MCF 10A (cell line): ENCODE results near the gene PLA2G4E. TPM values are rescaled to one million over a fixed set of nuclear protein-coding genes. Genes with fewer than 3 reads are reported as not detected.

ENCODE experiments used
- BruUV-seq: library from RNA; stranded (reverse); fragments of 400-500 nt; replicated peaks from 2 replicates; lab custom pipeline; 2021; lab: Mats Ljungman, UMichigan
- CTCF ChIA-PET: fragments of 300-600 bp; sonication (Branson Sonifier 250); formaldehyde crosslinking; extraction: SDS; loops from one replicate; lab custom pipeline; 2021; ENCODE audit warnings: antibody characterized with exemption, inconsistent platforms; lab: Yijun Ruan, JAX
- POLR2A ChIA-PET: fragments of 300-600, 350-650 bp; sonication (Branson Sonifier 250); formaldehyde crosslinking; extraction: SDS; loops from one replicate; lab custom pipeline; 2020; ENCODE audit warnings: antibody characterized with exemption, inconsistent platforms; lab: Yijun Ruan, JAX
- DNase-seq: peaks from one replicate; pipeline ENCODE4 v3.0.0-alpha.2; 2018; ENCODE audit not compliant: unreplicated experiment
- H3K27ac Mint-ChIP-seq: one replicate; pipeline ENCODE4 v1.8.0; 2022; ENCODE audit warnings: mild to moderate bottlenecking, low read depth, mixed read lengths; ENCODE audit not compliant: unreplicated experiment
- H3K27me3 Mint-ChIP-seq: one replicate; pipeline ENCODE4 v1.8.0; 2022; ENCODE audit warnings: mixed read lengths; ENCODE audit not compliant: insufficient read depth, unreplicated experiment
- H3K36me3 Mint-ChIP-seq: one replicate; pipeline ENCODE4 v1.8.0; 2022; ENCODE audit warnings: mild to moderate bottlenecking, moderate library complexity, mixed read lengths; ENCODE audit not compliant: insufficient read depth, unreplicated experiment
- H3K4me1 Mint-ChIP-seq: one replicate; pipeline ENCODE4 v1.8.0; 2022; ENCODE audit warnings: mixed read lengths; ENCODE audit not compliant: insufficient read depth, unreplicated experiment
- H3K4me3 Mint-ChIP-seq: one replicate; pipeline ENCODE4 v1.8.0; 2022; ENCODE audit warnings: mild to moderate bottlenecking, moderate library complexity, mixed read lengths; ENCODE audit not compliant: unreplicated experiment
- H3K9me3 Mint-ChIP-seq: one replicate; pipeline ENCODE4 v1.8.0; 2022; ENCODE audit warnings: mixed read lengths; ENCODE audit not compliant: unreplicated experiment
- intact Hi-C: fragments of 100-400 bp; cut with micrococcal nuclease; formaldehyde crosslinking; loops from 2 replicates; pipeline ENCODE4 v1.14.1; 2022
- total RNA-seq: library from RNA; stranded (reverse); gene quantifications from 2 replicates; pipeline ENCODE4 v1.2.3, GENCODE V29; 2022
- TF ChIP-seq, protein P1 (sequence below): fragments of 200-600 bp; IDR thresholded peaks from one replicate; pipeline ENCODE4 v1.8.0; 2022; ENCODE audit warnings: antibody characterized with exemption, mild to moderate bottlenecking; ENCODE audit not compliant: unreplicated experiment

PLA2G4E gene
- total RNA-seq, 1 experiment from 2014 or later = 0.12 TPM

DNA sequence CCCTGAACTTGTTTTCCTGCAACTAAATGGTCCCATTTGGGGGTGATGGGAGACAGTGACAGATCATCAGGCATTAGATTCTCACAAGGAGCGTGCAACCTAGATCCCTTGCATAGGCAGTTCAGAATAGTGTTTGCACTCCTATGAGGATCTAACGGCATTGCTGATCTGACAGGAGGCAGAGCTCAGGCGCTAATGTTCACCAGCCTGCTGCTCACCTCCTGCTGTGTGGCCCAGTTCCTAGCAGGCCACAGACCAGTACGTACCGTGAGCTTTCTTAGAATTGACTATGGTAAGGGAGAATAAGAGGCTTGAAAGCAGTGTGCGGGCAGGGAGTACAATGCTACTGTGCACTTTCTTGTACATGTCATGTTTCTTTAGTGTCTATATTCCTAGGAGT lies 17.6 kb upstream of the PLA2G4E start:
- no TSS peak for BruUV-seq

DNA sequence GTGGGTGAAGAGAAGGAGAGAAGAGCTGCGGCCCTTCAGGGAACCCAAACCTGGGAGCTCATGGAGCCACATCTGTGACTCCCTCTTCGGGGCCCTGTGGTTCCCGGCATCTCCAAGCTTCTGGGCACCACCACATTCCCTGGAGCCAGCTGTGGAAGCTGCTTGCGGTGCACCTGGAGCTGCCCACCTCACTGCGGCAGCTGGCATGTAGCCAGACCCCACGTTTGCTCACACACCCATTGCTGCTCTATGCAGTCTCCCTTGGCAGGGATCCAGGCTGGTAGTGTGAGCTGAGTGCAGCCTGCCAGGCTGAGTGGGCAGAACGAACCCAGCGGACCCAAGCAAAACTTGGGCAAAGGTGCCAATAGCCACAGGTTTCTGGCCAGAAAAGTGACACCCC lies 16.8 kb upstream of the PLA2G4E start:
- intact Hi-C loops = no loop called here
- TF ChIP-seq, protein P1, sequence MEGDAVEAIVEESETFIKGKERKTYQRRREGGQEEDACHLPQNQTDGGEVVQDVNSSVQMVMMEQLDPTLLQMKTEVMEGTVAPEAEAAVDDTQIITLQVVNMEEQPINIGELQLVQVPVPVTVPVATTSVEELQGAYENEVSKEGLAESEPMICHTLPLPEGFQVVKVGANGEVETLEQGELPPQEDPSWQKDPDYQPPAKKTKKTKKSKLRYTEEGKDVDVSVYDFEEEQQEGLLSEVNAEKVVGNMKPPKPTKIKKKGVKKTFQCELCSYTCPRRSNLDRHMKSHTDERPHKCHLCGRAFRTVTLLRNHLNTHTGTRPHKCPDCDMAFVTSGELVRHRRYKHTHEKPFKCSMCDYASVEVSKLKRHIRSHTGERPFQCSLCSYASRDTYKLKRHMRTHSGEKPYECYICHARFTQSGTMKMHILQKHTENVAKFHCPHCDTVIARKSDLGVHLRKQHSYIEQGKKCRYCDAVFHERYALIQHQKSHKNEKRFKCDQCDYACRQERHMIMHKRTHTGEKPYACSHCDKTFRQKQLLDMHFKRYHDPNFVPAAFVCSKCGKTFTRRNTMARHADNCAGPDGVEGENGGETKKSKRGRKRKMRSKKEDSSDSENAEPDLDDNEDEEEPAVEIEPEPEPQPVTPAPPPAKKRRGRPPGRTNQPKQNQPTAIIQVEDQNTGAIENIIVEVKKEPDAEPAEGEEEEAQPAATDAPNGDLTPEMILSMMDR = no peak
- ChIA-PET CTCF (interaction anchor here (0.7 to 0.9 kb wide), 3 partner anchors 19 to 99 kb away, joined by 4 read pairs; no protein-coding TSS in a partner anchor), POLR2A (interaction anchor here (1.0 to 1.2 kb wide), 2 partner anchors 12 to 20 kb away, joined by 4 to 11 read pairs; no protein-coding TSS in a partner anchor)
- peak; percentile 89 for DNase-seq
- no peak overlapping the region for H3K4me3 Mint-ChIP-seq
- no peak overlapping the region for H3K27ac Mint-ChIP-seq
- H3K4me1 Mint-ChIP-seq = peaks cover 5% of the 10 kb centered on the region
- no TSS peak for BruUV-seq
- no peaks in the 10 kb centered on the region for H3K9me3 Mint-ChIP-seq
- H3K36me3 Mint-ChIP-seq = no peaks in the 10 kb centered on the region
- H3K27me3 Mint-ChIP-seq = no peaks in the 10 kb centered on the region

More for the DNA sequence above, 17.6 kb upstream of the PLA2G4E start:
- Mint-ChIP-seq H3K36me3 (no peaks in the 10 kb centered on the region), H3K27ac (no peak overlapping the region), H3K4me3 (no peak overlapping the region), H3K27me3 (no peaks in the 10 kb centered on the region), H3K4me1 (peaks cover 5% of the 10 kb centered on the region), H3K9me3 (no peaks in the 10 kb centered on the region)
- TF ChIP-seq, protein P1 = no peak
- intact Hi-C loops = no loop called here
- ChIA-PET POLR2A (interaction anchor here (1.2 kb wide), 1 partner anchor 19 kb away, joined by 11 read pairs; no protein-coding TSS in a partner anchor), CTCF (interaction anchor here (0.7 to 0.9 kb wide), 2 partner anchors 18 to 98 kb away, joined by 4 read pairs; no protein-coding TSS in a partner anchor)
- no peak for DNase-seq

DNA sequence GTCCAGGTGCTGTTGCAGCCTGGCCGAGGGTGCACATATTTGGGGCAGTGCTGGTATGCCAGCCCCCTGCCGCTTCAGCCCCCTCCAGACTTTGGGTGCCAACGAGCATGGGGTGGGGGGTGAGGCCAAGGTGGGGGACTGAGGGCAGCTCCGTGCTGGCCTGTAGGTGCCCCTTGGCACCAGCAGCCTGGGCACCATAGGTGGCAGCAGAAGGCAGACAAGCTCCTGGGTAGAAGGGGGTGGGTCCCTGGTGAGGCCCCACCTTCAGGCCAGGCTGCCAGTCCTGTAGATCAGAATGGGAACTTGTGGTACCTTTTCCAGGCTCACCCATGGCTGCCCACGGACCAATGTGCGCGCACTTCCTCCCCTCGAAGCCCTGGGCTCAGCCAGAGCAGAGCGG lies 16.1 kb upstream of the PLA2G4E start:
- Mint-ChIP-seq H3K27ac (no peak overlapping the region), H3K27me3 (no peaks in the 10 kb centered on the region), H3K9me3 (no peaks in the 10 kb centered on the region), H3K4me3 (no peak overlapping the region), H3K36me3 (no peaks in the 10 kb centered on the region), H3K4me1 (peaks cover 5% of the 10 kb centered on the region)
- intact Hi-C loops = no loop called here
- ChIA-PET CTCF (interaction anchor here (0.6 to 1.3 kb wide), 4 partner anchors 47 to 444 kb away, joined by 3 to 5 read pairs (median 4); no protein-coding TSS in a partner anchor), POLR2A (interaction anchor here (0.7 to 1.2 kb wide), 3 partner anchors 11 to 1566 kb away, joined by 3 to 11 read pairs (median 4); no protein-coding TSS in a partner anchor)
- BruUV-seq = no TSS peak
- TF ChIP-seq, protein P1 = no peak
- DNase-seq = no peak

DNA sequence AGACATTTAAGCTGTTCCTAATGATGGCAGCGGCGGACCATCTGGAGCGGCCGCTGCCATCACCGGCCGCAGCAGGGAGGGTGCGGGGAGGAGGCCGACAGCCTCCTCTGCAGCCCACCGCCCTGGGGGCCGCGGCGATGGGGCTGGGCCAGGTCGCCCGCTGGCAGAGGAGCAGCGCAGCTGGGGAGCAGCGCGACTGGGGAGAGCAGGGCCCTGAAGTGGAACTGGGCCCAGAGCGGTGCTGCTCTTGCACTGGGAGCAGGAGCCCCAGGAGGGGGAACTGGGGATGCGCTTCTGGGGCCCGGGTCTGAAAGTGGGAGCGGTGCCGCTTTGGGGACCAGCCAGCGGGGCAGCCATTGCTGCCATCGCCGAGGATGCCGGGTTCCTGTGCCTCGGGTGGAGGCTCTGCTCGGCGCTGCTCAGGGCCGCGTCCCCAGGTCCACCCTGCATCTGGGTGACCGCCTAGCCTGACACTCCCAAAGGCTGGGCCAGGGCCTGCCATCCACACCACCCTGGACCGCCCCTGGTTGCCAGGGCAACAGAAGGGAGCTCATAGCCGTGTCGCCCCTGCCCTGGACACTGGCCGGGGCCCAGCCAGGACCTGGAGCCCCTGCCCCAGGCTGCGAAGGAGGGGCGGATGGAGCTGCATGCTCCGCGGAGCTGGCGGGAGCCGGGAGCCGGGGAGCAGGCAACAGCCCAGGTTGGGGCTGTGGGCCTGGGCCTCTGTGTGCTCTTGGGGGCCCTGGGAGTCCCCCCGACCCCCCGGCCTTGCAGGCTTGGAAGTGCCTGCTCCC lies 15.5 kb upstream of the PLA2G4E start:
- intact Hi-C loops = no loop called here
- H3K4me1 Mint-ChIP-seq = peaks cover 9% of the 10 kb centered on the region
- CTCF ChIA-PET = interaction anchor here (0.7 to 1.3 kb wide), 5 partner anchors 47 to 444 kb away, joined by 3 to 5 read pairs (median 4); no protein-coding TSS in a partner anchor
- H3K9me3 Mint-ChIP-seq = no peaks in the 10 kb centered on the region
- BruUV-seq = no TSS peak
- no peaks in the 10 kb centered on the region for H3K36me3 Mint-ChIP-seq
- no peak overlapping the region for H3K27ac Mint-ChIP-seq
- no peaks in the 10 kb centered on the region for H3K27me3 Mint-ChIP-seq
- no peak for DNase-seq
- H3K4me3 Mint-ChIP-seq = peak overlapping the region; percentile 13
- TF ChIP-seq, protein P1 = no peak
- POLR2A ChIA-PET = interaction anchor here (0.6 to 1.1 kb wide), 4 partner anchors 11 to 1566 kb away, joined by 3 to 7 read pairs (median 4); no protein-coding TSS in a partner anchor
